DMS114 treated with DMSO at 0.1 percent for 48 hours (cell line): ENCODE results near the gene LRP4.
A peak's percentile ranks its signal among the peaks of the same experiment; 100 is the strongest.

ENCODE experiments used
- DNase-seq: peaks from one replicate; lab custom pipeline; 2025; ENCODE audit not compliant: unreplicated experiment; lab: John Stamatoyannopoulos, UW

The LRP4 gene

GRCh38 chr11:46855863-46856262 lies 62.5 kb downstream of the LRP4 start:
- DNase-seq: no peak

GRCh38 chr11:46855167-46855566 lies 63.2 kb downstream of the LRP4 start:
- DNase-seq: no peak

GRCh38 chr11:46850829-46851380 lies 67.4 kb downstream of the LRP4 start:
- no peak for DNase-seq

GRCh38 chr11:46849631-46850030 lies 68.7 kb downstream of the LRP4 start:
- DNase-seq: no peak

- no peak for DNase-seq
Observed at GRCh38 chr11:46846510-46846830, 71.9 kb downstream of the LRP4 start.

GRCh38 chr11:46845740-46846509 lies 72.4 kb downstream of the LRP4 start, which contains the start of gene CKAP5:
Gene CKAP5 (minus strand): TSS chr11:46846280. CDS start chr11:46821231, 25,049 bp downstream.
- peak; percentile 81 for DNase-seq

- DNase-seq: no peak
Observed at GRCh38 chr11:46845440-46845739, 73.0 kb downstream of the LRP4 start.

- DNase-seq: no peak
Observed at GRCh38 chr11:46840116-46840515, 78.2 kb downstream of the LRP4 start.

GRCh38 chr11:46838501-46838900 lies 79.8 kb downstream of the LRP4 start:
- DNase-seq: no peak

- DNase-seq: no peak
Observed at GRCh38 chr11:46837860-46838259, 80.5 kb downstream of the LRP4 start.

- no peak for DNase-seq
Observed at GRCh38 chr11:46836870-46837269, 81.5 kb downstream of the LRP4 start.

- DNase-seq: no peak
Observed at GRCh38 chr11:46836431-46836830, 81.9 kb downstream of the LRP4 start.

GRCh38 chr11:46835897-46836296 lies 82.5 kb downstream of the LRP4 start:
- no peak for DNase-seq

- DNase-seq: no peak
Observed at GRCh38 chr11:46834821-46835220, 83.5 kb downstream of the LRP4 start.

- no peak for DNase-seq
Observed at GRCh38 chr11:46832511-46833214, 85.7 kb downstream of the LRP4 start.

GRCh38 chr11:46827995-46828394 lies 90.4 kb downstream of the LRP4 start:
- no peak for DNase-seq

- peak; percentile 78 for DNase-seq
Observed at GRCh38 chr11:46826310-46827044, 91.9 kb downstream of the LRP4 start.

- DNase-seq: peak; percentile 8
Observed at GRCh38 chr11:46808799-46809431, 109.4 kb downstream of the LRP4 start.
